Mesothelial cell of epicardium (in vitro differentiated cells): Measurements from ENCODE around the gene NAALADL2. TPM values are rescaled to one million over a fixed set of nuclear protein-coding genes. Genes with fewer than 3 reads are reported as not detected.
"Not testable (repeated sequence)": the region's sequence is repeated elsewhere in the genome, so short reads cannot be mapped to it uniquely, and the experiment has no call there.

Experiments used
- DNase-seq, 2 experiments: peaks; one replicate each; pipeline ENCODE4 v3.0.0; 2021; ENCODE audit warnings: low spot score in 2 of 2; ENCODE audit not compliant: unreplicated experiment in 2 of 2
- H3K27ac Mint-ChIP-seq: 2 replicates; pipeline ENCODE4 v1.8.0; 2021; ENCODE audit warnings: mixed read lengths
- H3K27me3 Mint-ChIP-seq: 2 replicates; pipeline ENCODE4 v1.8.0; 2021; ENCODE audit warnings: low read depth, mixed read lengths
- H3K36me3 Mint-ChIP-seq: 2 replicates; pipeline ENCODE4 v1.8.0; 2021; ENCODE audit warnings: mixed read lengths
- H3K4me1 Mint-ChIP-seq: 2 replicates; pipeline ENCODE4 v1.8.0; 2021; ENCODE audit warnings: mixed read lengths
- H3K4me3 Mint-ChIP-seq: 2 replicates; pipeline ENCODE4 v1.8.0; 2021; ENCODE audit warnings: mild to moderate bottlenecking, moderate library complexity, mixed read lengths
- H3K9me3 Mint-ChIP-seq: 2 replicates; pipeline ENCODE4 v1.8.0; 2021; ENCODE audit warnings: mixed read lengths
- total RNA-seq: library from RNA; stranded (reverse); gene quantifications from 3 replicates; pipeline ENCODE4 v1.2.1, GENCODE V29; 2021
- TF ChIP-seq, protein P1 (sequence below): fragments of 200-600 bp; sonication (generic); IDR thresholded peaks from one replicate; pipeline ENCODE4 v1.5.0; 2021; ENCODE audit warnings: antibody characterized with exemption; ENCODE audit not compliant: unreplicated experiment

Gene NAALADL2
- total RNA-seq, 1 donor from 2014 or later = 27.9 TPM

DNA sequence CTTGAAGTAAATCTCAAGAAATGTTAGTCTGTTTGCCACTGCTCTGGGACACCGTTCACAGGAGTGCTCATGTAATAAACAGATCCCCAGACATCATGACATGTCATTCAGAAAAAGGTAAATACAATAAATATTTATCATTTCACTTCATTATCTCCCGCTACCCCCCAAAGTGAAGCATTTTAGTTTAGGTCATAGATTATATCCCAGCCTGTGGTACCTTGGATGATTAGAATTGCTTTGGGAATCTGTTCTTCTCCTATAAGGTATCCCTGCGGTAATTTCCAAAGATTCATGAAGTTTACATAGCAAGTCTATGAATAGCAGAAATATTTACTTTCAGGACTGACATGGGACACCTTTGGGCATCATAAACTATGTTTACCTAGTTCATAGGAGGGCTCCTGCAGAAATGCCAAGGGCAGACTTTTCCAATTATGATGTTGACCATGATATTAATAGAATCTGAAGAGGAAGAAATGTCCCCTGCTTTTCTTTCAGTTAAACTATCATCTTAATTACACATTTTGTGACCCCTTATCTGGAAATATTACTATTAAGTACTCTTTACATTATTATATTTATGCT, 268.0 kb downstream of the NAALADL2 start:
- TF ChIP-seq, protein P1, sequence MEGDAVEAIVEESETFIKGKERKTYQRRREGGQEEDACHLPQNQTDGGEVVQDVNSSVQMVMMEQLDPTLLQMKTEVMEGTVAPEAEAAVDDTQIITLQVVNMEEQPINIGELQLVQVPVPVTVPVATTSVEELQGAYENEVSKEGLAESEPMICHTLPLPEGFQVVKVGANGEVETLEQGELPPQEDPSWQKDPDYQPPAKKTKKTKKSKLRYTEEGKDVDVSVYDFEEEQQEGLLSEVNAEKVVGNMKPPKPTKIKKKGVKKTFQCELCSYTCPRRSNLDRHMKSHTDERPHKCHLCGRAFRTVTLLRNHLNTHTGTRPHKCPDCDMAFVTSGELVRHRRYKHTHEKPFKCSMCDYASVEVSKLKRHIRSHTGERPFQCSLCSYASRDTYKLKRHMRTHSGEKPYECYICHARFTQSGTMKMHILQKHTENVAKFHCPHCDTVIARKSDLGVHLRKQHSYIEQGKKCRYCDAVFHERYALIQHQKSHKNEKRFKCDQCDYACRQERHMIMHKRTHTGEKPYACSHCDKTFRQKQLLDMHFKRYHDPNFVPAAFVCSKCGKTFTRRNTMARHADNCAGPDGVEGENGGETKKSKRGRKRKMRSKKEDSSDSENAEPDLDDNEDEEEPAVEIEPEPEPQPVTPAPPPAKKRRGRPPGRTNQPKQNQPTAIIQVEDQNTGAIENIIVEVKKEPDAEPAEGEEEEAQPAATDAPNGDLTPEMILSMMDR = no peak
- no peaks in the 10 kb centered on the region for H3K4me1 Mint-ChIP-seq
- H3K27me3 Mint-ChIP-seq = no peaks in the 10 kb centered on the region
- H3K9me3 Mint-ChIP-seq = peaks cover 24% of the 10 kb centered on the region
- no peak overlapping the region for H3K27ac Mint-ChIP-seq
- peaks cover 13% of the 10 kb centered on the region for H3K36me3 Mint-ChIP-seq
- H3K4me3 Mint-ChIP-seq = no peak overlapping the region
- DNase-seq = no peak

- H3K4me1 Mint-ChIP-seq = no peaks in the 10 kb centered on the region
- no peak for DNase-seq
- peaks cover 9% of the 10 kb centered on the region for H3K36me3 Mint-ChIP-seq
- H3K27ac Mint-ChIP-seq = no peak overlapping the region
- H3K4me3 Mint-ChIP-seq = no peak overlapping the region
- H3K27me3 Mint-ChIP-seq = no peaks in the 10 kb centered on the region
- TF ChIP-seq, protein P1 = no peak
- H3K9me3 Mint-ChIP-seq = peaks cover 20% of the 10 kb centered on the region
These were observed 270.0 kb downstream of the NAALADL2 start for GRCh38 chr3:175129126-175129525.

DNA sequence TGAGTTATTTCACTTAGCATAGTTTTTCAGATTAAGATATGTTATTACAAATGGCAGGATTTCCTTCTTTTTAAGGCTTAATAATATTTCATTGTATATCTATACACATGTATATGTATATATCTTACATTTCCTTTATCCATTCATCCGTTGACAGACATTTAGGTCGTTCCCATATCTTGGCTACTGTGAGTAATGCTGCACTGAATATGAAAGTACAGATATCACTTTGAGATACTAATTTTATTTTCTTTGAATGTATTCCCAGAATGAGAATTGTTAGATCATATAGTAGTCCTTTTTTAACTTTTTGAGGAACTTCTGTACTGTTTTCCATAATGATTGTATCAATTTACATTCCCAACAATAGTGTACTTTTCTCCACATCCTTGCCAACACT, 270.4 kb downstream of the NAALADL2 start:
- Mint-ChIP-seq H3K27me3 (no peaks in the 10 kb centered on the region), H3K27ac (no peak overlapping the region), H3K4me1 (no peaks in the 10 kb centered on the region), H3K9me3 (peaks cover 18% of the 10 kb centered on the region), H3K4me3 (no peak overlapping the region), H3K36me3 (peaks cover 7% of the 10 kb centered on the region)
- no peak for DNase-seq
- TF ChIP-seq, protein P1 = no peak

GRCh38 chr3:175131866-175132265, 272.7 kb downstream of the NAALADL2 start:
- H3K4me1 Mint-ChIP-seq, DNase-seq, H3K27ac Mint-ChIP-seq, H3K27me3 Mint-ChIP-seq, H3K36me3 Mint-ChIP-seq, H3K4me3 Mint-ChIP-seq: not testable (repeated sequence)
- peaks cover 14% of the 10 kb centered on the region for H3K9me3 Mint-ChIP-seq

DNA sequence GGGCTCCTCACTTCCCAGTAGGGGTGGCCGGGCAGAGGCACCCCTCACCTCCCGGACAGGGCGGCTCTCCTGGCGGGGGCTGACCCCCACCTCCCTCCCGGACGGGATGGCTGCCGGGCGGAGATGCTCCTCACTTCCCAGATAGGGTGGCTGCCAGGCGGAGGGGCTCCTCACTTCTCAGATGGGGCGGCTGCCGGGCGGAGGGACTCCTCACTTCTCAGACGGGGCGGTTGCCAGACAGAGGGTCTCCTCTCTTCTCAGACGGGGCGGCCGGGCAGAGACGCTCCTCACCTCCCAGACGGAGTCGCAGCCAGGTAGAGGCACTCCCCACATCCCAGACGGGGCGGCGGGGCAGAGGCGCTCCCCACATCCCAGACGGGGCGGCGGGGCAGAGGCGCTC, 273.6 kb downstream of the NAALADL2 start:
- not testable (repeated sequence) for H3K4me3 Mint-ChIP-seq, H3K27ac Mint-ChIP-seq, H3K4me1 Mint-ChIP-seq, H3K36me3 Mint-ChIP-seq, H3K27me3 Mint-ChIP-seq, DNase-seq
- peaks cover 14% of the 10 kb centered on the region for H3K9me3 Mint-ChIP-seq

DNA sequence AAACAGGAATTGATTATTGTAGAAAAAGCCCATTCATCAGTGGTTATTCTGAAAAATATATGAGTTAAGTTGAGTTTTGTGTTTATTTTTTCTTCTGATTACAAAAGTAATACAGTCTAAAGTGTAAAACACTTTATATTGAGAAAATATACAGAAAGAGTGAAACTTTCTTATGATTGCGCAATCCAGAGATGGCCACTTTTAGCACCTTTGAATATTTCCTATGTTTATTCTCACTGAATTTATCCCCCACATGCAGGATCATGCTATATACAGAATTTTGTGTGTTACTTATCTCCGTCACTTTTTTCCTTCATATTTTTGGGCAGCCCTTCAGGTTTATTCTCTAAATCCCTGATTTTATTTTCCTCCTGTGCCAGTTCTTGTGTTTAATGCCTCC, 285.2 kb downstream of the NAALADL2 start:
- H3K27ac Mint-ChIP-seq = no peak overlapping the region
- no peak overlapping the region for H3K4me3 Mint-ChIP-seq
- peaks cover 22% of the 10 kb centered on the region for H3K9me3 Mint-ChIP-seq
- H3K4me1 Mint-ChIP-seq = no peaks in the 10 kb centered on the region
- H3K36me3 Mint-ChIP-seq = peaks cover 6% of the 10 kb centered on the region
- H3K27me3 Mint-ChIP-seq = no peaks in the 10 kb centered on the region
- TF ChIP-seq, protein P1 = no peak
- no peak for DNase-seq

- TF ChIP-seq, protein P1 = no peak
- Mint-ChIP-seq H3K27me3 (no peaks in the 10 kb centered on the region), H3K4me1 (peaks cover 15% of the 10 kb centered on the region), H3K36me3 (peaks cover 6% of the 10 kb centered on the region), H3K4me3 (no peak overlapping the region), H3K9me3 (peaks cover 13% of the 10 kb centered on the region), H3K27ac (no peak overlapping the region)
- no peak for DNase-seq
These were observed 287.1 kb downstream of the NAALADL2 start for GRCh38 chr3:175146258-175146657.
